AG04449 (cell line): ENCODE results near the gene DLG3.

ENCODE experiments used
- CTCF ChIA-PET: fragments of 350-600 bp; formaldehyde crosslinking; extraction: SDS; loops from one replicate; lab custom pipeline; 2021; ENCODE audit warnings: antibody characterized with exemption; lab: Yijun Ruan, JAX
- POLR2A ChIA-PET: fragments of 400-600, 350-600 bp; formaldehyde crosslinking; extraction: SDS; loops from one replicate; lab custom pipeline; 2020; ENCODE audit warnings: antibody characterized with exemption, inconsistent platforms; lab: Yijun Ruan, JAX
- DNase-seq: peaks from one replicate; pipeline ENCODE4 v3.0.0-alpha.2; 2010; ENCODE audit warnings: low read depth, low spot score
- H3K4me3 ChIP-seq: 2 replicates; pipeline ENCODE4 v1.5.1; 2011; ENCODE audit warnings: low read depth, mild to moderate bottlenecking, control low read depth, low read length
- TF ChIP-seq, protein P1 (sequence below): IDR thresholded peaks from one replicate; pipeline ENCODE4 v1.5.1; 2011; ENCODE audit warnings: mild to moderate bottlenecking, moderate library complexity, low read length, control low read depth, inconsistent platforms; ENCODE audit not compliant: insufficient read depth; ENCODE audit errors: missing control alignments

DLG3 gene

DNA sequence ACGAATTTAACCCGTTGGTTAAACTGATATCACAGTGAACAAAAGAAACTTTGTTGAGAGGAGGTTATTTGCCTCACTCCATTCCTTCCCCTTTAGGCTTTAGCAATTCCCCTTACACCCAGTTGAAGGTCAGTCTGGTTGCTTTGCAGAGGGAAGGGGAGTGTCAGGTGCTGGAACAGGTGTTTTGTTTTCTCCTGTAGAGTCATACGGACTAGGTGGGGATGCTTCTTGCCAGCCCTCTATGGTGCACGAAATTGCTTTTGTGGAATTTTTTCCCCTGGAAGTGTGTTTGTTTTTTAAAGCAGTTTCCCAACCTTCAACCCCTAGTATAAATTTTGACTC lies 33.1 kb downstream of the DLG3 start:
- DNase-seq: no peak
- TF ChIP-seq, protein P1, sequence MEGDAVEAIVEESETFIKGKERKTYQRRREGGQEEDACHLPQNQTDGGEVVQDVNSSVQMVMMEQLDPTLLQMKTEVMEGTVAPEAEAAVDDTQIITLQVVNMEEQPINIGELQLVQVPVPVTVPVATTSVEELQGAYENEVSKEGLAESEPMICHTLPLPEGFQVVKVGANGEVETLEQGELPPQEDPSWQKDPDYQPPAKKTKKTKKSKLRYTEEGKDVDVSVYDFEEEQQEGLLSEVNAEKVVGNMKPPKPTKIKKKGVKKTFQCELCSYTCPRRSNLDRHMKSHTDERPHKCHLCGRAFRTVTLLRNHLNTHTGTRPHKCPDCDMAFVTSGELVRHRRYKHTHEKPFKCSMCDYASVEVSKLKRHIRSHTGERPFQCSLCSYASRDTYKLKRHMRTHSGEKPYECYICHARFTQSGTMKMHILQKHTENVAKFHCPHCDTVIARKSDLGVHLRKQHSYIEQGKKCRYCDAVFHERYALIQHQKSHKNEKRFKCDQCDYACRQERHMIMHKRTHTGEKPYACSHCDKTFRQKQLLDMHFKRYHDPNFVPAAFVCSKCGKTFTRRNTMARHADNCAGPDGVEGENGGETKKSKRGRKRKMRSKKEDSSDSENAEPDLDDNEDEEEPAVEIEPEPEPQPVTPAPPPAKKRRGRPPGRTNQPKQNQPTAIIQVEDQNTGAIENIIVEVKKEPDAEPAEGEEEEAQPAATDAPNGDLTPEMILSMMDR: no peak
- POLR2A ChIA-PET: no interaction called here
- no peak overlapping the region for H3K4me3 ChIP-seq
- CTCF ChIA-PET: interaction anchor here (1.0 kb wide), 1 partner anchor 76 kb away, joined by 3 read pairs; no protein-coding TSS in a partner anchor

DNA sequence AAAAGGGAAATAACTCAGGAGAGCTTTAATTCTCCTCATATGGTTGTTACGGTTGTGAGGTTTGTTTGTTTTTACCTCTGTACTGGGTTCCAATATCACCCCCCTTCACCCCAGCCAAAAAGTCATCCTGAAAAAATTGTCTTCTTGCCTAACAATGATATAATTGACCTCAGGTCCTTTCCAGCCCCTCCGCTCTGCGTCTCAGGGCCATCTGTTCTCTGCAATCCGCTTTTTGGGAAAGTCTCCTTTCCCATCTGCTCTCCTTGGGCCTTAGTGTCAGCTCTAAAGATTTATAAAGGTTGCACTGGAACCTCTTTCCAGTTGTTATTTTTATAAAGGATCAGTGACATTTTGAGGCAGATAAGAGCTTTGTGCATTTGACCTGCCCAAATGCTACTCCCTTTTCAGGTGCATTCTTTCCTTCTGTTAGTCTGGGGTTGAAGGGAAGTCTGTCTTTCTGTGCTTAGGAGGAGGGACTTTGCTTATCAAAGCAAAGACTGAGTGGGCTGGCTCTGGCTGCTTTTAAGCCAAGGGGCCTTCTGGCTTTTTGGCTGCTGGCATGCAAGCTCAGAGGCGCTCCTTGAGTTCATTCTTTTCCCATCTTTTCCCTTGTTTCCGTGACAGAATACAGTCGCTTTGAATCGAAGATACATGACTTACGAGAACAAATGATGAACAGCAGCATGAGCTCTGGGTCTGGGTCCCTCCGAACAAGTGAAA lies 34.1 kb downstream of the DLG3 start:
- no peak for DNase-seq
- ChIA-PET POLR2A (no interaction called here), CTCF (interaction anchor here (1.2 to 2.9 kb wide), 2 partner anchors 23 to 27 kb away, joined by 3 to 11 read pairs; no protein-coding TSS in a partner anchor)
- H3K4me3 ChIP-seq: no peak overlapping the region
- TF ChIP-seq, protein P1: no peak

DNA sequence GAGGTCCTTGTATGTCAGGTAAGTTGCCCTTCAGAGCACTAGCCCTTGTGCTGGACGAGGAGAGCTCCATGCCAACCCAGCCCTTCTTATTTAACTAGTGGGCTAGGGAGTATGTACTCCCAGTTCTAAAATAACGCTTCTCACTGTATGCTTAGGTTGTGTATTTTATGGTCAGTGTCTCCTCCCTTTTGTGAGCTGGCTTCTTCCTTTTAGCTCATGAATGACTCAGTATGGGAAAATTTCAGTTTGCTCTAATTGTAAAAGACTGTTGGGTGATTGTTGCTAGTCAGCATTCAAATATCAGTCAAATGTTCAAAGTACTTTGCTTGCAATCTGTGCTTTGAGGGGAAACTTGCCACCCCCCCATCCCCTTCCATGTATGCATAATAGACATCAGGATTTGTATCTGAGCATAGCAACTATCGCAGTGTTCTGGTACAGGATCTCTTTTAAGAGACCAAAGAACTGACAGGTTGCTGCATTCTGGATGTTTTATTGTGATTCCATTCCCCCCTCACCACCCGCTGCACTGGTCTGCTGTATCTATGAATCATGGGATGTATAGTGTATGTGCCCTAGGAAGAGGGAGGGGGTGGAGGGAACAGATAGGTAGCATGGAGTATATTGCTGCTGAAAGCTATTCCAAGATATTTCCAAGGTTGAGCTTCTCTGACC lies 34.7 kb downstream of the DLG3 start:
- H3K4me3 ChIP-seq: no peak overlapping the region
- POLR2A ChIA-PET: no interaction called here
- TF ChIP-seq, protein P1: no peak
- DNase-seq: peak; percentile 16
- CTCF ChIA-PET: interaction anchor here (1.2 to 2.9 kb wide), 2 partner anchors 24 to 27 kb away, joined by 3 to 11 read pairs; no protein-coding TSS in a partner anchor

DNA sequence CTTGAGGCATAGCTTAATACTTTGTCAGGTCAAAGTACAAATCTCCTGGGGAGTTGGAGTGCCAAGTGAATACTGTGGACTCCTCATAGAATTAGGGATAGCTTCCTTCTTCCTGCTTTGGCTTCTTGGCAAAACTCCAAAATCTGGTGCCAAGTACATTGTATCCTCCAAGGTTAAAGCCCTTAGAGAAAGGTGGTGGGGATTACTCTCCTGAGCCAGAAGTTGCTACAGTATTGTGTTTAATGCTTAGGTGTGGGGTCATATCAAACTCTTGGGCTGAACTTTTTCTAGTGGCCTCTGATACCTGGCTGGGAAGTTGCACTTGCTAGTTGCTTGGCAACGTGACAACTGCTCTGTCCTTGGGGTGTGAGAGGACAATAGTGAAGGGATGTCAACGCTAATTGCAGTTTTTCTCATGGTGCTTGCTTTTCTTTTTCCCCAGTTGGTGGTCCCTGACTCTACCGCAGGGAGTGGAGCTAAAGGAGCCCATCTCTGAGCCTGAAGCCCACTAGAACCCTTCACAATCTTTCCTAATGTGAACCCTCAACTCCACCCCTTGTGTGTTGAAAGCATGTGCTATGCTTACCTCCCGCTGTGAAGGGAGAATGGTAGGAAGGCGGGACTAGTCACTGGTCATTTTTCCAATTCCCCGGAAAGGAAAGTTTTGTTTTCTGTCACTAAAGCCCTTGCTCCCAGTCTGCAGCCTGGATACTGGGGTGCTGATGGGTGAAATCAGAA lies 35.5 kb downstream of the DLG3 start:
- CTCF ChIA-PET: interaction anchor here (1.5 to 2.9 kb wide), 2 partner anchors 24 to 28 kb away, joined by 4 to 11 read pairs; no protein-coding TSS in a partner anchor
- DNase-seq: no peak
- TF ChIP-seq, protein P1: no peak
- no peak overlapping the region for H3K4me3 ChIP-seq
- POLR2A ChIA-PET: no interaction called here

DNA sequence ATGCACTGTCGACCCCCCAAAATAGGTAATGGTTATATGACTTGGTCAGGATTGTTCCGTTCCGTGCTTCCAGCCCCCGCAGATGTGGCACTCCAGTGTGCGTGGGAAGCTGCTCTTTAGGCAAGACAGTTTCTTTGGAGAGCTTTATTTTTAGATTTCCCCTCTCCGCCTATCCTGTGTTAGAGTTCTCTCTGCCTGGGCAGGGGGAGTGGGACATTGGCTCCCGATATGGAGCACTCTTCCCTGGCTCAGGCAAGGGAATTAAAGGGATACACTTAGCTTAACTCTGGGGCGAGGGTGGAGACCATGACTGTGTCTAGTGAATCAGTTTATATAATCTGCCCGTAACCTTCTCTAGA lies 36.0 kb downstream of the DLG3 start:
- no peak for DNase-seq
- no peak overlapping the region for H3K4me3 ChIP-seq
- ChIA-PET POLR2A (no interaction called here), CTCF (interaction anchor here (1.5 to 2.9 kb wide), 2 partner anchors 25 to 29 kb away, joined by 4 to 11 read pairs; no protein-coding TSS in a partner anchor)
- TF ChIP-seq, protein P1: no peak
